Vagina (tissue), 2 donors: ENCODE results near the gene FAM20A.

Source experiments
- POLR2A ChIP-seq, 2 donors: fragments of 450-650 bp; IDR thresholded peaks; one replicate each; pipeline ENCODE4 v1.6.1; 2017; ENCODE audit warnings: antibody characterized with exemption in 2 of 2, mild to moderate bottlenecking in 2 of 2, moderate library complexity in 2 of 2
- POLR2AphosphoS5 ChIP-seq, 2 donors: sonication (generic); formaldehyde crosslinking; IDR thresholded peaks; one replicate each; pipeline ENCODE4 v1.9.0; 2017; ENCODE audit warnings: antibody characterized with exemption in 2 of 2, mild to moderate bottlenecking in 2 of 2, low read depth in 1 of 2; ENCODE audit not compliant: insufficient read depth in 1 of 2
- TF ChIP-seq, protein P1 (sequence below), 3 experiments: fragments of 450-650 bp in 2 of 3; fragments of 200-600 bp in 1 of 3; sonication (generic) in 1 of 3; IDR thresholded peaks; one replicate each; pipeline ENCODE4 v1.5.1; 2017 to 2019; ENCODE audit warnings: antibody characterized with exemption in 3 of 3, mild to moderate bottlenecking in 2 of 3, moderate library complexity in 2 of 3

DNA sequence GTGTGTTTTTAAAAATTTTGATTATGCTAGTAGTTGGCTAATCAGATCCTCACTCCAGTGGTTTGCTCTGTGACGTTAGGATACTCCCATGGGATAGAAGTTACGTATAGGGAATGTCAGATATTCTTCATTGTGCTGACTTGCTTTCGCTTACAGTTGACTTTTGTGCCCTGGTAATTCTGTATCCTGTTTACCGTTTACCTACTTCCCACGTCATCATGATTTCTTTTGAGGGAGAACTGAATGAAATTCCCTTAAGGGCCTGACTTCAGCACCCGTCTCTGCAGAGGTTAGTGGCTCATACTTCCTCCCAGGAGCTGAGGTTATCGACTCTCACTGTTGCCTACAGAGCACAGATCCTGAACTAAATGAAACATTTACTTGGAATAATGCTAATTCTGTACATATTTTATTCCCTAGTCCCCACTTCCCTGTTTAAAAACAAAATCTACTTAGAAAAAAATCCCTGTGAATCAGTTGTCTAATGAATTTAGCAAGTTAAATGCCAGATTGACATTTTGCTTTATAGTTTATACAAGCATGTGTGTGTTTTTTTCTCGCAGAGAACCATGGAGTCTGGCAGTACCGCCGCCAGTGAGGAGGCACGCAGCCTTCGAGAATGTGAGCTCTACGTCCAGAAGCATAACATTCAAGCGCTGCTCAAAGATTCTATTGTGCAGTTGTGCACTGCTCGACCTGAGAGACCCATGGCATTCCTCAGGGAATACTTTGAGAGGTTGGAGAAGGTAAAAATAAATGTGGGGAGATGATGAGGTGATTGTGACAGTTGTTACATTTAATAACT is 86.1 kb downstream of the FAM20A start:
- TF ChIP-seq, protein P1, sequence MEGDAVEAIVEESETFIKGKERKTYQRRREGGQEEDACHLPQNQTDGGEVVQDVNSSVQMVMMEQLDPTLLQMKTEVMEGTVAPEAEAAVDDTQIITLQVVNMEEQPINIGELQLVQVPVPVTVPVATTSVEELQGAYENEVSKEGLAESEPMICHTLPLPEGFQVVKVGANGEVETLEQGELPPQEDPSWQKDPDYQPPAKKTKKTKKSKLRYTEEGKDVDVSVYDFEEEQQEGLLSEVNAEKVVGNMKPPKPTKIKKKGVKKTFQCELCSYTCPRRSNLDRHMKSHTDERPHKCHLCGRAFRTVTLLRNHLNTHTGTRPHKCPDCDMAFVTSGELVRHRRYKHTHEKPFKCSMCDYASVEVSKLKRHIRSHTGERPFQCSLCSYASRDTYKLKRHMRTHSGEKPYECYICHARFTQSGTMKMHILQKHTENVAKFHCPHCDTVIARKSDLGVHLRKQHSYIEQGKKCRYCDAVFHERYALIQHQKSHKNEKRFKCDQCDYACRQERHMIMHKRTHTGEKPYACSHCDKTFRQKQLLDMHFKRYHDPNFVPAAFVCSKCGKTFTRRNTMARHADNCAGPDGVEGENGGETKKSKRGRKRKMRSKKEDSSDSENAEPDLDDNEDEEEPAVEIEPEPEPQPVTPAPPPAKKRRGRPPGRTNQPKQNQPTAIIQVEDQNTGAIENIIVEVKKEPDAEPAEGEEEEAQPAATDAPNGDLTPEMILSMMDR (IDR thresholded peaks at IDR 0.05): no peak
- TF ChIP-seq POLR2AphosphoS5 (IDR thresholded peaks at IDR 0.05; ENCODE audit: insufficient read depth in 1 of 2, low read depth in 1 of 2): no peak
- TF ChIP-seq POLR2A (IDR thresholded peaks at IDR 0.05): no peak
